OCI-LY7 (cell line): ENCODE measurements around the gene BTNL2.

Experiments
- CTCF ChIP-seq: fragments of 200-600 bp; sonication (generic); conservative IDR thresholded peaks from 2 replicates; pipeline ENCODE4 v1.5.1; 2014; ENCODE audit warnings: mild to moderate bottlenecking, antibody characterized with exemption, low read length, moderate library complexity, mixed read lengths
- EZH2phosphoT487 ChIP-seq: fragments of 200-600 bp; sonication (generic); IDR thresholded peaks from 2 replicates; pipeline ENCODE4 v1.6.1; 2018; ENCODE audit warnings: low read depth, borderline replicate concordance, mild to moderate bottlenecking, mixed run types, antibody characterized with exemption, low read length, moderate library complexity, mixed read lengths

GRCh38 chr6:32411566-32412327 lies 4.8 kb upstream of the BTNL2 start:
- TF ChIP-seq CTCF: no peak
- no peak for TF ChIP-seq EZH2phosphoT487
